HG02852 (cell line): ENCODE measurements around the gene AMD1.
"Not testable (repeated sequence)": the region's sequence is repeated elsewhere in the genome, so short reads cannot be mapped to it uniquely, and the experiment has no call there.

ENCODE experiments used
- ATAC-seq: cut with Tn5 transposase; IDR thresholded peaks from one replicate; pipeline ENCODE4 v1.9.1; 2021; ENCODE audit warnings: mild to moderate bottlenecking, moderate library complexity; ENCODE audit not compliant: unreplicated experiment

The AMD1 gene

GRCh38 chr6:110873981-110874879, at the start of gene AMD1:
AMD1 (plus strand) TSS chr6:110874785; CDS start chr6:110875106, 321 bp downstream.
- peak; percentile 71 for ATAC-seq

- no peak for ATAC-seq
Measured at GRCh38 chr6:110826236-110827129, 48.1 kb upstream of the AMD1 start.

- ATAC-seq: no peak
Measured at GRCh38 chr6:110828396-110828795, 46.2 kb upstream of the AMD1 start.

- no peak for ATAC-seq
Measured at GRCh38 chr6:110831405-110831804, 43.2 kb upstream of the AMD1 start.

- ATAC-seq: no peak
Measured at GRCh38 chr6:110833831-110834230, 40.8 kb upstream of the AMD1 start.

- ATAC-seq: not testable (repeated sequence)
Measured at GRCh38 chr6:110835751-110836150, 38.8 kb upstream of the AMD1 start.

GRCh38 chr6:110841266-110841665, 33.3 kb upstream of the AMD1 start:
- ATAC-seq: no peak

- ATAC-seq: no peak
Measured at GRCh38 chr6:110849781-110850180, 24.8 kb upstream of the AMD1 start.

- ATAC-seq: no peak
Measured at GRCh38 chr6:110852773-110853172, 21.8 kb upstream of the AMD1 start.

- no peak for ATAC-seq
Measured at GRCh38 chr6:110853754-110854477, 20.7 kb upstream of the AMD1 start.

- no peak for ATAC-seq
Measured at GRCh38 chr6:110856296-110856695, 18.3 kb upstream of the AMD1 start.

- no peak for ATAC-seq
Measured at GRCh38 chr6:110858016-110858415, 16.6 kb upstream of the AMD1 start.

- ATAC-seq: no peak
Measured at GRCh38 chr6:110858562-110859214, 15.9 kb upstream of the AMD1 start.

GRCh38 chr6:110859335-110859792, 15.2 kb upstream of the AMD1 start:
- ATAC-seq: no peak

GRCh38 chr6:110864824-110865223, 9.8 kb upstream of the AMD1 start:
- no peak for ATAC-seq

GRCh38 chr6:110874880-110875547, 429 bp downstream of the AMD1 start:
- ATAC-seq: peak; percentile 7

GRCh38 chr6:110875548-110876169, 1.1 kb downstream of the AMD1 start:
- ATAC-seq: peak; percentile 16

GRCh38 chr6:110876170-110876773, 1.7 kb downstream of the AMD1 start:
- peak; percentile 24 for ATAC-seq
